ENCODE measurements around the gene USH2A.

Gene USH2A

DNA sequence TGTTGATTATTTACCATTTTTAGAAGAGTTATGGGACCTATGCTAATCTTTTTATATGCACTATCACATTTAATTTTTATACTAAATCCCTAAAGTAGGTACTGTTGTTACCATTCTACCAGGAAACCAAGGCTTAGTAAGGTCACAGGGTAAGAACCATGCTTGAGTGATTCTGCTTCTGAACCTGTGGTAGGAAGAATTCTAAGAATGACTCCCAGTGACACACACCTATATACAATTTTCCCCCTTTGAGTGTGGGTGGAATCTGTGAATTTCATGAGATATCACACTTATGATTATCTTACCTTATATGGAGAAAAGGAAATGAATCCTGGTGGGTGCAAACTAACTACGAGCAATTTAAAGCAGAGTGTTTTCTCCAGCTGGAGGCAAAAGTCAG, 391.0 kb downstream of the USH2A start (continued):
- TF ChIP-seq, protein P1, sequence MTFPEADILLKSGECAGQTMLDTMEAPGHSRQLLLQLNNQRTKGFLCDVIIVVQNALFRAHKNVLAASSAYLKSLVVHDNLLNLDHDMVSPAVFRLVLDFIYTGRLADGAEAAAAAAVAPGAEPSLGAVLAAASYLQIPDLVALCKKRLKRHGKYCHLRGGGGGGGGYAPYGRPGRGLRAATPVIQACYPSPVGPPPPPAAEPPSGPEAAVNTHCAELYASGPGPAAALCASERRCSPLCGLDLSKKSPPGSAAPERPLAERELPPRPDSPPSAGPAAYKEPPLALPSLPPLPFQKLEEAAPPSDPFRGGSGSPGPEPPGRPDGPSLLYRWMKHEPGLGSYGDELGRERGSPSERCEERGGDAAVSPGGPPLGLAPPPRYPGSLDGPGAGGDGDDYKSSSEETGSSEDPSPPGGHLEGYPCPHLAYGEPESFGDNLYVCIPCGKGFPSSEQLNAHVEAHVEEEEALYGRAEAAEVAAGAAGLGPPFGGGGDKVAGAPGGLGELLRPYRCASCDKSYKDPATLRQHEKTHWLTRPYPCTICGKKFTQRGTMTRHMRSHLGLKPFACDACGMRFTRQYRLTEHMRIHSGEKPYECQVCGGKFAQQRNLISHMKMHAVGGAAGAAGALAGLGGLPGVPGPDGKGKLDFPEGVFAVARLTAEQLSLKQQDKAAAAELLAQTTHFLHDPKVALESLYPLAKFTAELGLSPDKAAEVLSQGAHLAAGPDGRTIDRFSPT (tag by site-specific recombination; IDR thresholded peaks at IDR 0.05): no peak
- TF ChIP-seq IKZF3 (tag by site-specific recombination; IDR thresholded peaks at IDR 0.05) (no peak), BCL11B (tag by site-specific recombination; IDR thresholded peaks at IDR 0.05; ENCODE audit: low read depth) (no peak), ZBTB48 (tag by site-specific recombination; IDR thresholded peaks at IDR 0.05) (no peak), ZFP37 (tag by site-specific recombination; IDR thresholded peaks at IDR 0.05) (no peak), ZXDB (tag by site-specific recombination; IDR thresholded peaks at IDR 0.05) (no peak)
- TF ChIP-seq, protein P2, sequence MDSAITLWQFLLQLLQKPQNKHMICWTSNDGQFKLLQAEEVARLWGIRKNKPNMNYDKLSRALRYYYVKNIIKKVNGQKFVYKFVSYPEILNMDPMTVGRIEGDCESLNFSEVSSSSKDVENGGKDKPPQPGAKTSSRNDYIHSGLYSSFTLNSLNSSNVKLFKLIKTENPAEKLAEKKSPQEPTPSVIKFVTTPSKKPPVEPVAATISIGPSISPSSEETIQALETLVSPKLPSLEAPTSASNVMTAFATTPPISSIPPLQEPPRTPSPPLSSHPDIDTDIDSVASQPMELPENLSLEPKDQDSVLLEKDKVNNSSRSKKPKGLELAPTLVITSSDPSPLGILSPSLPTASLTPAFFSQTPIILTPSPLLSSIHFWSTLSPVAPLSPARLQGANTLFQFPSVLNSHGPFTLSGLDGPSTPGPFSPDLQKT (IDR thresholded peaks at IDR 0.05; ENCODE audit: borderline replicate concordance, low read depth, low read length): no peak

DNA sequence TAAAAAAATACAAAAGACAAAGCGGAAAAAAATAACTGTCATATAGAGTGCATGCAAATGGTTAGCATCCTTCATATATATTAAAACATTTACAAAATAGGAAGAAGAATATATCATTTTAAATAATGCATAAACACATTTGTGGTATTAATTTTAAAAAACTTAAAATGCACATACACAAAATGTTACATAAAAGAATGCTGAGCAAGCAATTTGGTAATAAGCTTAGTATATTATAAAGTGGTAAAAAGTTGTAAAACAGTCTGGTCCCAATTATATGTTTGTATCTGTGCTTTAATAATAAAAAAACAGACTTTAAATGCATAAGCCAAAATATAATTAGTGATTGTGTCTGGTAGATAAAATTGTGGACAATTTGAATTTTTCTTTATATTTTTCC, 394.6 kb downstream of the USH2A start:
- TF ChIP-seq ZBTB1 (tag by site-specific recombination; IDR thresholded peaks at IDR 0.05): no peak
- TF ChIP-seq ZNF132 (tag by site-specific recombination; IDR thresholded peaks at IDR 0.05; ENCODE audit: borderline replicate concordance): no peak
- TF ChIP-seq ZNF707 (tag by site-specific recombination; IDR thresholded peaks at IDR 0.05): no peak
- TF ChIP-seq YY2 (tag by site-specific recombination; IDR thresholded peaks at IDR 0.05): no peak
- TF ChIP-seq GLI4 (tag by site-specific recombination; IDR thresholded peaks at IDR 0.05): no peak
- TF ChIP-seq ZNF473 (tag by site-specific recombination; IDR thresholded peaks at IDR 0.05): no peak
- no peak for TF ChIP-seq SP7 (tag by site-specific recombination; IDR thresholded peaks at IDR 0.05)
- TF ChIP-seq ZNF510 (tag by site-specific recombination; IDR thresholded peaks at IDR 0.05; ENCODE audit: insufficient replicate concordance): no peak
- TF ChIP-seq BCL11B (tag by site-specific recombination; IDR thresholded peaks at IDR 0.05; ENCODE audit: low read depth): no peak
- TF ChIP-seq ZNF221 (tag by site-specific recombination; IDR thresholded peaks at IDR 0.05; ENCODE audit: borderline replicate concordance): no peak
- Histone ChIP-seq H3K4me1 (ENCODE audit: control insufficient read depth, insufficient read depth, low read length) (no peaks in the 10 kb centered on the region), H3K27ac (ENCODE audit: extremely low read depth, low read depth, low read length) (no peak overlapping the region), H3K9me3 (ENCODE audit: control insufficient read depth, insufficient read depth, low read depth, low read length) (no peaks in the 10 kb centered on the region), H3K4me3 (ENCODE audit: low read depth, low read length) (no peak overlapping the region), H3K36me3 (ENCODE audit: control insufficient read depth in 2 of 2, insufficient read depth in 1 of 2, low read length in 2 of 2) (no peaks in the 10 kb centered on the region)
- CTCF ChIA-PET: no interaction called here
- POLR2A ChIA-PET: no interaction called here

DNA sequence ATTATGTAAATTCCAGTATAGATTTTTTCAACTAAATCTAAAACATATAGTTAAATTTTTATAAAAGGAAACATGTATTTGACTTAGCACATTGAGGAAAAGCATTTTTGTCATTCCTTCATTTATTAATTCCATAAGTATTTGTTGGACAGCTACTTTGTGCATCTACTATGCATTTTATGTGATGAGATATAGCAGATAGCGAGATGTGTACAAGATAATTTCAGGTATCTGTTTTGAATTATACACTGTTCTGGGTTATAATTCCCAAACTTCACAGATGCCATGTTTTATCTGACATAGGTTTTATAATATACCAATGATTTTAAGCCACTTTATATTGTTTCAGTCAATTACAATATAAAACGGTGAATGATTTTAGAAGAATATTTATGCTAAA, 398.7 kb downstream of the USH2A start:
- ChIA-PET POLR2A (no interaction called here), CTCF (no interaction called here)
- Histone ChIP-seq H3K9me3 (ENCODE audit: control insufficient read depth, insufficient read depth, low read depth, low read length) (no peaks in the 10 kb centered on the region), H3K4me1 (ENCODE audit: control insufficient read depth, insufficient read depth, low read length) (no peaks in the 10 kb centered on the region), H3K27ac (ENCODE audit: extremely low read depth, low read depth, low read length) (no peak overlapping the region), H3K36me3 (ENCODE audit: control insufficient read depth in 2 of 2, insufficient read depth in 1 of 2, low read length in 2 of 2) (no peaks in the 10 kb centered on the region), H3K4me3 (ENCODE audit: low read depth, low read length) (no peak overlapping the region)
- TF ChIP-seq, protein P3, sequence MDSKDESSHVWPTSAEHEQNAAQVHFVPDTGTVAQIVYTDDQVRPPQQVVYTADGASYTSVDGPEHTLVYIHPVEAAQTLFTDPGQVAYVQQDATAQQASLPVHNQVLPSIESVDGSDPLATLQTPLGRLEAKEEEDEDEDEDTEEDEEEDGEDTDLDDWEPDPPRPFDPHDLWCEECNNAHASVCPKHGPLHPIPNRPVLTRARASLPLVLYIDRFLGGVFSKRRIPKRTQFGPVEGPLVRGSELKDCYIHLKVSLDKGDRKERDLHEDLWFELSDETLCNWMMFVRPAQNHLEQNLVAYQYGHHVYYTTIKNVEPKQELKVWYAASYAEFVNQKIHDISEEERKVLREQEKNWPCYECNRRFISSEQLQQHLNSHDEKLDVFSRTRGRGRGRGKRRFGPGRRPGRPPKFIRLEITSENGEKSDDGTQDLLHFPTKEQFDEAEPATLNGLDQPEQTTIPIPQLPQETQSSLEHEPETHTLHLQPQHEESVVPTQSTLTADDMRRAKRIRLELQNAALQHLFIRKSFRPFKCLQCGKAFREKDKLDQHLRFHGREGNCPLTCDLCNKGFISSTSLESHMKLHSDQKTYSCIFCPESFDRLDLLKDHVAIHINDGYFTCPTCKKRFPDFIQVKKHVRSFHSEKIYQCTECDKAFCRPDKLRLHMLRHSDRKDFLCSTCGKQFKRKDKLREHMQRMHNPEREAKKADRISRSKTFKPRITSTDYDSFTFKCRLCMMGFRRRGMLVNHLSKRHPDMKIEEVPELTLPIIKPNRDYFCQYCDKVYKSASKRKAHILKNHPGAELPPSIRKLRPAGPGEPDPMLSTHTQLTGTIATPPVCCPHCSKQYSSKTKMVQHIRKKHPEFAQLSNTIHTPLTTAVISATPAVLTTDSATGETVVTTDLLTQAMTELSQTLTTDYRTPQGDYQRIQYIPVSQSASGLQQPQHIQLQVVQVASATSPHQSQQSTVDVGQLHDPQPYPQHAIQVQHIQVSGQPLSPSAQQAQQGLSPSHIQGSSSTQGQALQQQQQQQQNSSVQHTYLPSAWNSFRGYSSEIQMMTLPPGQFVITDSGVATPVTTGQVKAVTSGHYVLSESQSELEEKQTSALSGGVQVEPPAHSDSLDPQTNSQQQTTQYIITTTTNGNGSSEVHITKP (tag by site-specific recombination; IDR thresholded peaks at IDR 0.05): no peak
- TF ChIP-seq, protein P4, sequence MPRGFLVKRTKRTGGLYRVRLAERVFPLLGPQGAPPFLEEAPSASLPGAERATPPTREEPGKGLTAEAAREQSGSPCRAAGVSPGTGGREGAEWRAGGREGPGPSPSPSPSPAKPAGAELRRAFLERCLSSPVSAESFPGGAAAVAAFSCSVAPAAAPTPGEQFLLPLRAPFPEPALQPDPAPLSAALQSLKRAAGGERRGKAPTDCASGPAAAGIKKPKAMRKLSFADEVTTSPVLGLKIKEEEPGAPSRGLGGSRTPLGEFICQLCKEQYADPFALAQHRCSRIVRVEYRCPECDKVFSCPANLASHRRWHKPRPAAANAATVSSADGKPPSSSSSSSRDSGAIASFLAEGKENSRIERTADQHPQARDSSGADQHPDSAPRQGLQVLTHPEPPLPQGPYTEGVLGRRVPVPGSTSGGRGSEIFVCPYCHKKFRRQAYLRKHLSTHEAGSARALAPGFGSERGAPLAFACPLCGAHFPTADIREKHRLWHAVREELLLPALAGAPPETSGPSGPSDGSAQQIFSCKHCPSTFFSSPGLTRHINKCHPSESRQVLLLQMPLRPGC (tag by site-specific recombination; IDR thresholded peaks at IDR 0.05): no peak
- TF ChIP-seq, protein P5, sequence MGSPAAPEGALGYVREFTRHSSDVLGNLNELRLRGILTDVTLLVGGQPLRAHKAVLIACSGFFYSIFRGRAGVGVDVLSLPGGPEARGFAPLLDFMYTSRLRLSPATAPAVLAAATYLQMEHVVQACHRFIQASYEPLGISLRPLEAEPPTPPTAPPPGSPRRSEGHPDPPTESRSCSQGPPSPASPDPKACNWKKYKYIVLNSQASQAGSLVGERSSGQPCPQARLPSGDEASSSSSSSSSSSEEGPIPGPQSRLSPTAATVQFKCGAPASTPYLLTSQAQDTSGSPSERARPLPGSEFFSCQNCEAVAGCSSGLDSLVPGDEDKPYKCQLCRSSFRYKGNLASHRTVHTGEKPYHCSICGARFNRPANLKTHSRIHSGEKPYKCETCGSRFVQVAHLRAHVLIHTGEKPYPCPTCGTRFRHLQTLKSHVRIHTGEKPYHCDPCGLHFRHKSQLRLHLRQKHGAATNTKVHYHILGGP (tag by site-specific recombination; IDR thresholded peaks at IDR 0.05): no peak
- TF ChIP-seq, protein P6, sequence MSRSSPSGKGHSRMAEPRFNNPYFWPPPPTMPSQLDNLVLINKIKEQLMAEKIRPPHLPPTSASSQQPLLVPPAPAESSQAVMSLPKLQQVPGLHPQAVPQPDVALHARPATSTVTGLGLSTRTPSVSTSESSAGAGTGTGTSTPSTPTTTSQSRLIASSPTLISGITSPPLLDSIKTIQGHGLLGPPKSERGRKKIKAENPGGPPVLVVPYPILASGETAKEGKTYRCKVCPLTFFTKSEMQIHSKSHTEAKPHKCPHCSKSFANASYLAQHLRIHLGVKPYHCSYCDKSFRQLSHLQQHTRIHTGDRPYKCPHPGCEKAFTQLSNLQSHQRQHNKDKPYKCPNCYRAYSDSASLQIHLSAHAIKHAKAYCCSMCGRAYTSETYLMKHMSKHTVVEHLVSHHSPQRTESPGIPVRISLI (tag by site-specific recombination; IDR thresholded peaks at IDR 0.05): no peak
- TF ChIP-seq ZNF654 (tag by site-specific recombination; IDR thresholded peaks at IDR 0.05; ENCODE audit: low read depth): no peak
- TF ChIP-seq ZNF510 (tag by site-specific recombination; IDR thresholded peaks at IDR 0.05; ENCODE audit: insufficient replicate concordance): no peak
- no peak for TF ChIP-seq KLF1 (tag by site-specific recombination; IDR thresholded peaks at IDR 0.05)
- no peak for TF ChIP-seq ZFP37 (tag by site-specific recombination; IDR thresholded peaks at IDR 0.05)
- TF ChIP-seq ZIC2 (tag by site-specific recombination; IDR thresholded peaks at IDR 0.05): no peak

Measured in HEK293 (cell line).